ENCODE measurements around the gene COL6A3.
"Not testable (repeated sequence)": the region's sequence is repeated elsewhere in the genome, so short reads cannot be mapped to it uniquely, and the experiment has no call there.

Gene COL6A3

DNA sequence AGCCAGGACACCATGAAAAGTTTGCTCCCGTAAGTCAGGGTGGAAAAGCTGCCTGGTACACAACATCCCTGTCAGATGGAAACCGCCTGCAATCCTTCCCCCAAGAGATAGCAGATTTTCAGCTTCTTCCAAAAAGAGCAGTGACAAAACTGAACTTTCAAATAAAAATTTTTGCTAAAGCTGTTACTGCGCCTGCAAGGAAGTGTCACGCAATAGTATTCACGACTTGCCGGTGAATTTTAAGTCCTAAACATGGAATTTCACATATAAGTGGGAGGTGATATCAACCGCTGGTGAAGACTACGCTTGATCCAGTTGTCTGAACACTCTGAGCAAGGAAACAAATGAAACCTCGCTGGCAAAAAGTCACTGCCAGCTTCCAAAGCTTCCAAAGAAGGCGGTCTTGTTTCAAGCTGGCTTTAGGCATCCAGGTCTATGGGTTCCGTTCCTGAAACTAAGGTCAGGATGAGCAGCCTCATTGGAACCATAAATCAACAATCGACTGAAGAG, 2.8 kb downstream of the COL6A3 start:
- no peak for DNase-seq

DNA sequence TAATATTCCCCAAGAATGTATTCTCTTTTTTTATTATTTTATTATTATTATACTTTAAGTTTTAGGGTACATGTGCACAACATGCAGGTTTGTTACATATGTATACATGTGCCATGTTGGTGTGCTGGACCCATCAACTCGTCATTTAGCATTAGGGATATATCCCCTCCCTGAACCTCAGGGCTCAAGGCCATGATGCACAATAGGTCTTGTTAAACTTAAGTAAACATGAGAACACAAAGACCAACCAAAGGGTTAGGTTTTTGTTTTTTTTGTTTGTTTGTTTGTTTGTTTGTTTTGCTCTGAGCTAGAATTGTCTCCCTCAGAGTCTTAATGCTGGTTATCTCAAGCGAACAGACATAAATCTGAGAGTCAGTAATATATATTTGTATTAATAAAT, 4.7 kb downstream of the COL6A3 start:
- not testable (repeated sequence) for DNase-seq

DNA sequence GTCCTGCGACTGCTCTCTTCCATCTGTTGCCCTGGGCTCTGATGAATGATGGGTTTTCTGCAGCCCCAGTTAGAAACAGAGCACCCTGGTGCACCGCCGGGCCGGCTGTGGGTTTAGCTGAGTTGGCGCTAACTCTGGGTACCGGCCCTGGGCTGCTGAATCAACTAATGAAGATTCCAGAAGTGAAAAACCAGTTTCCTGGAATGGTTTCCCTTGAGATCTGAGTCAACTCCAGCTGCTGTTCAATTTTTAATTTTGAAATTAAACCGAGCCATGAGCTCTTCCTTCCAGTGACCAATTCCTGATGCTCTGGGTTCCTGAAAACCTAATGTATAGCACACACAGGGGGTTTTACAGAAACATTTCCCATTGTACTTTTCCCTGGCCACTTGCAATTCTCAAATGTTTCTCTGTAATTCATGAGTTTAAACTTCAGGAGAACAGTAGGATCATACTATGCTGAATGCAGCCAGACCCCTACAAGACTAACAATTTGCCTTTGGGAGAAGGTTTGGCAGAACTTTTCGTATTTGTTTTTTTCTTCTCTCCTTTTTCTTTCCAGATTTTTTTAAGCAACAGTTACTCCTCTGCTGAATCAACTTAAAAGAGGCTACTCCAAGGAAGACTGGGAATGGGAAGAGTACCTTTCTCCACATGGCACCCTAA, 5.5 kb downstream of the COL6A3 start:
- peak; percentile 78 for DNase-seq

DNA sequence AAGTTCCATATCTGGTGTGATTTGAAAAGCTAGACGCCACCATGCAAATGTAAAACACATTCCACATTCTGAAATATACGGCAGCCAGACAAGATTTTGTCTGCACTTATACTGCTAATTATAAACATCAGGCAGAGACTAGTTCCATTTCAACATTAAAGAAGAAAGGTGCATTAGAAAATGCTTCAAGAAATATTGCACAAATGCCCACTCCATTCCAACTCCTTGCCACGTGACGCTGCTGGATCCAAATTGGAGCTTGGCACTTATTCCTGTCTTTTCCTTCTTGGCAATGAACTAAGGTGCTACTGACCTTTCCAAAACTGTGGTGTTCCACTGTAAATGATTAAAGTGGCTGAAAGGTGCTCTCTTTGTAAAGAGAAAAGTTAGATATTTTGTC, 6.3 kb downstream of the COL6A3 start:
- DNase-seq: no peak

- DNase-seq: no peak
Observed at GRCh38 chr2:237406371-237406895, 7.5 kb downstream of the COL6A3 start.

- no peak for DNase-seq
Observed at GRCh38 chr2:237405605-237406004, 8.4 kb downstream of the COL6A3 start.

GRCh38 chr2:237405006-237405559, 8.9 kb downstream of the COL6A3 start:
- no peak for DNase-seq

- no peak for DNase-seq
Observed at GRCh38 chr2:237404413-237404812, 9.6 kb downstream of the COL6A3 start.

DNA sequence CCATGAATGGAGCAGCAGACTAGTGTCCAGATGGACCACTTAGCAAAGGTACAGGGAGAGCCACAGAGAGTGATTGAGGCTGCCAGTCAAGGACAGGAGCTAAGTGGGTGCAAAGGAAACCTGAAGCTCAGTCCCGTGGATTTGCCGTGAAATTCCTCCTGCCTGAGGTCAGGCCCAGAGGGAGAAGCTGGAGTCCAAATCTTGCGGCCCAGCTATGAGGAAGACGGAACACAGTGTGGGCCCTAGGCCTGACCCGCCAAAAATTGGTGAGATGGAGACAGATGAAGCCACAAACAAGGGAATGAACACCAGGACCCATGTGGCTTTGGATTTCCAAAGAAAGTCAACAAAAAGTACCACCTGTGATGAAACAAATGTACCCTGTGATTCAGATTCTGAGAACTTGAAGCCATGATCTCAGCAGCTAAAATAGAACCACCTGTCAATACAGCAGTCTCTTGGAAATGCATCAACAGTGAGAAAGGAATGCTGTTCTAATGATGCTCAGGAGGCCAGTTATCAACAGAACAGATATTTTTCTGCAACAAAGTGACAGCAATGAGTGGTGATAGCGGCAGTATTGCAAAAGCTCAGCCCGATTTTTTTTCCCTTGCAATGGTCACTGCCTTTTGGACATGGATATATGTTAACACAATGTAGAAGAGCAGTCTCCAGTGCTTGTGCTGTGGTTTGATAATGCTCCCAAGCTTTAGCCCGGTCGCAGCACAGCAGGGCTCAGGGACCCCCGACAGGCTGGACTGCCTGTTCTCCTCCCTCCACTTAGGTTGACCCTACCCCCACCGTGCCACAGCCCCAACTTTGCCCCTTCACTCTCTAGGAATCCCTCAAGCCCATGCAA, 10.7 kb downstream of the COL6A3 start:
- DNase-seq: no peak

GRCh38 chr2:237400199-237400598, 13.8 kb downstream of the COL6A3 start:
- DNase-seq: no peak

DNA sequence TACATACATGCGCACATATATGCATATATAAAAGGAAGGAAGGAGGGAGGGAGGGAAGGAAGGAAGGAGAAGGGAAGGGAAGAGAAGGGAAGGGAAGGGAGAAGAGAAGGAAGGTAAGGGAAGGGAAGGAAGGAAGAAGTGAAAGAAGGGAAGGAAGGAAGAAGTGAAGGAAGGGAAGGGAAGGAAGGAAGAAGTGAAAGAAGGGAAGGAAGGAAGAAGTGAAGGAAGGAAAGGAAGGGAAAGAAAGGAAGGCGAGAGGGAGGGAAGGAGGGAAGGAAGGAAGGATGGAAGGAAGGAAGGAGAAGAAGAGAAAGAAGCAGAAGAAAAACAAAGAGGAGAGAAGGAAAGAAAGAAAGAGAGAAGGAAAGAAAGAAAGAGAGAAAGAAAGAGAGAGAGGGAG, 16.9 kb downstream of the COL6A3 start:
- DNase-seq: no peak

- DNase-seq: no peak
Observed at GRCh38 chr2:237393523-237393922, 20.4 kb downstream of the COL6A3 start.

GRCh38 chr2:237392186-237392585, 21.8 kb downstream of the COL6A3 start:
- DNase-seq: no peak

- no peak for DNase-seq
Observed at GRCh38 chr2:237391140-237391539, 22.8 kb downstream of the COL6A3 start.

- no peak for DNase-seq
Observed at GRCh38 chr2:237390235-237390634, 23.7 kb downstream of the COL6A3 start.

DNA sequence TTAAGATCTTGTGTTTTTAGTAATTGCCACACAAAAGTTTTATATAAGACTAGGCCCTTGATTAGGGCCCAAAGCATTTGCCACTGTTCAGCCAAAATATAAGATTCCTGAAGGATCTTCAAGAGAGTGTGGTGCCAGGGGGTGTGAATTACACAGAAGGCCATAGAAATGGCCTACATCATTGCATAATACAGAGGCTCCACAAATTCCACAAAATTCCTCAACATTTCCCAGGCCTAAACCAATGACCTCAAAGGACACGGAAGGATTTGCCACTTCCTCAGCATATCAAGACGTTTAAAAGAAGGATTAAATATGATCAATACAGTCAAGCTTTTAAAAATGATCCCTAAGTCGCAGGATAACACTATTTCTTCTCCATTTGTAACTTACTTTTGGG, 24.1 kb downstream of the COL6A3 start:
- DNase-seq: no peak

DNA sequence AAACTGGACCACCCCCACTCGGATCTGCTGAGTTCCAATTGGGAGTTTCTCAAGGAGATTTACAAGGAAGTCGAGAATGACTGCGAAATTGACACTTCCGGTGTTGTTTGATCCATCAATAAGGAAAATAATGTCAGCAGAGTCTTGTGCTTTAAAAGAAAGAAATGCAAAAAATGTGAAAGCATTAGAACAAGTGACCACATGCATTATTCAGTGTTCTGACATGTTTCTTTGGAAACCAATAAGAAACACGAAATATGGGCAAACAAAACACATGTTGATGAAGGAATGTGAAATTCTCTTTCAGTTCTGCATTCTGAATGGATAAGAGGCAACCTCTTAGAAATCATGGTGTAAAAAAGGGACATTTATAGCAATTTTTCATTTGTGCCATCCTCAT, 25.9 kb downstream of the COL6A3 start:
- DNase-seq: no peak

- no peak for DNase-seq
Observed at GRCh38 chr2:237384672-237385020, 29.3 kb downstream of the COL6A3 start.

DNA sequence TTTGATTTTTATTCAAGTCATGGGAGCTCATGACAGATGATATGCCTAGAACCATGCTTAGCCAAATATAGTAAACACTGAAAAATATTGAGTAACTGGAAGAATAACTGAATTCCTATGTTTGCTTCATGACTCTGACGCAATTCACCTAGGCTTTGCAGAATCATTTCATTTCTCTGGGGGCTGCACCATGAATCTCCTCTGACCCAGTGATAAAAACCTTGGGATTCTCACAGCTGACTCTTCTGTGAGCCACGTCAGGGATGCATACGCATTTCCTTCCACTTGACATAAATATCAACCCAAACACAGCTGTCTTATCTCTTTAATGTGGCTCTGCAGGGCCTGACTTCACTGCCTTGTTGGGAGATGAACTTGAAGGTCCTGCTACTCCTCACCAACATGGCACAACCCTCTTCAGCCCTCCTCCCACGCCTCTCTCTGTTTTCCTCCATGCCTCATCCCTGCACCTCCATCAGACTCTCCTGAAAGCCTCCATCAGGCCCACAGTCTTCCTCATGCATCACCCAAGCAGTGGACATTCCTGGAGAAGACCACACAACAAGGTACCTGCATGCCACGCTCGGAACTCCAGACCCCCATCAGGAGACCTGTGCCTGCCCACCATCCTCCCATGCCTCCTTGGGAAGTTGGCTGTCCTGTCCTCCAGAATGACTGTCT, 29.8 kb downstream of the COL6A3 start:
- DNase-seq: no peak

DNA sequence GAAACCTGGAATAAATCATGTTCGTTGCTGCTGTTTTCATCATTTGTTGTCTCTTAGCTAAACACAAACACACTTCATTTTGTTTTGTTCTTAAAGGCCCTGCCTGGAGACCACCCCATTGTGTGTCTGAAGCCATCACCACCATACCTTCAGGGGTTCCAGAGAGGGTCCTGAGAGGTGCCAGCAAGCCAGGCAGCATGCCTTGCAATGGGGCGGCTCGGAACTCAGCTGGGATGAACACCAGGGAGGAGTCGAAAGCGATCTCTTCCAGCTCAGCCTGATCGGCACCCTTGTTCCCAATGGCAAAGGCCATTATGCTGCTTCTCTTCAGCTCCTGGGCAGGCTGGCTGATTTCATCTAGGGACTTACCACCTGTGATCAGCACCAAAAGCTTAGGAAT, 33.2 kb downstream of the COL6A3 start:
- DNase-seq: no peak

DNA sequence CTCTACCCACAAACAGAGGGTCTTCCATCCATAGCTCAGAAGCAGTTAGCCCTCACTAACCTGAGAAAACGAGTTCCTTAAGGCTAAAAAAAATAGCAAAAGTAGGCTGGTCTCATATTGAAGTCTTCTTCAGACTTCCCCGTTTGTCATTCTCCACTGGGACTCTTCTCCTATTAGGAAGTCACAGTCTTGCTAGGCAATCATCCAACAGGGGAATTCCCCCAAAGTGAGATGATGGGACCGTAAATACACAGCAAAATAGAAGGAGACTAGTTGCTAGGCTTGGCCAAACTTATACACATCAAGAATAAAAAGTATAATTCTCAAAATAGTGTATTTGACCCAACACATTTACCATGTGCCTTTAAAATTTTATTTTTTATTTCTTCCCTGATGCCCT, 34.3 kb downstream of the COL6A3 start:
- DNase-seq: no peak

DNA sequence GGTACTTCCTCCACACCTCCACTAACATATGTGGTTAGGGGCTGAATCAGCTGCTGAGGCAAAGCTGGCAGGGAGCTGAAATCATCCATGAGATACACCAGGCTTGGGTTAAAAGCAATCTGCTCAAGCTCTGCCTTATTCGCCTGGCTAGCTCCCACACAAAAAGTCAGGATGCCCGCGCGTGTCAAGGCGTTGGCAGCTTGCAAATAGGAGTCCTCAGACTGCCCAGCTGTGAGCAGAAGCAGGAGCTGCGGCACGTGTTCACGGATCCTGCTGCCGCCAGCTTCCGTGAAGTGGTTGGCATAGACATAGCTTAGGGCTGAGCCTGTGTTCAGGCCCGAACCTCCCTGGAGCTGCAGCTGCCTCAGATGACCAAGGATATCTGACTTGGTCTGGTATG, 35.3 kb downstream of the COL6A3 start:
- DNase-seq: no peak
